Measurements from ENCODE around the gene CRABP2. TPM values are rescaled to one million over a fixed set of nuclear protein-coding genes. Genes with fewer than 3 reads are reported as not detected.
A peak's percentile ranks its signal among the peaks of the same experiment; 100 is the strongest.

The CRABP2 gene
- total and polyA plus RNA-seq, 2 of the 4 experiments (the other 2 are of a cell fraction) = 6.3 to 15.7 TPM

DNA sequence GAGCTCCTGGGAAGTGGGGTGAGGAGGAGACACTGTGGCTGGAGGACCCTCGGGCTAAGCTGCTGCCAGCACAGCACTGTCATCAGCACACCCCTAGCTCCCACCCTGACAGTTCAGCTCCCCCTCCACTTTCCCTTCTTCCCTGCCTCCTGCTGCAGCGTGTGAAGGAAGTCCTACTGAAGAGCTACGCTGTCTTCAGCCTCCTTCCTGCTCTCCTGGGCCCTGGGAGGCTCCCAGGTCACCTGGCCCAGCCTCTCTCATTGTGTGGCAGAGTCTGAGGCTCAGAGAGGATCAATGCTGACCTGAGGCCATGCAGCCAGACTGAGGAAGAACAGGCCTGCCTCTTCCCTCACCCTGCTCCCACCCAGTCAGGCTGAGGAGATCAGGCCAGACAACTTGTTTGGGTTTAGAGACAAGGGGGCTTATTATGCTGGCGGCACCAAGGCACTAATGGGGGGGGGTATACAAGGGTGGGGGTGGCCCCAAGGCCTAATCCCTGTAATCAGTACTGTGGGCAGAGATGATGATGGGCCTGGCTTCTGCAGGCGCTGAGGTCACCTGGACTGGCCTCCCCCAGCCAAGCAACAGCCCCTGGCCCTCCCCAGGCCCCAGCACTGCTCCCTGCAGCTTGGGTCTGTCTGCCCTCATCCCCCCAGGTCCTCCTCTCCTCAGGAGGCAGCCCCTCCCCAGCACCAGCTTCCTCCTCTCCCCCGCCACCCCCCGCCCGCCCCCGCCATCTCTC, 37.2 kb downstream of the CRABP2 start (continued):
- TF ChIP-seq MAZ (IDR thresholded peaks at IDR 0.05; ENCODE audit: borderline replicate concordance, low read depth, low read length) (no peak), CHD1 (IDR thresholded peaks at IDR 0.05; ENCODE audit: low read depth, low read length) (no peak)

DNA sequence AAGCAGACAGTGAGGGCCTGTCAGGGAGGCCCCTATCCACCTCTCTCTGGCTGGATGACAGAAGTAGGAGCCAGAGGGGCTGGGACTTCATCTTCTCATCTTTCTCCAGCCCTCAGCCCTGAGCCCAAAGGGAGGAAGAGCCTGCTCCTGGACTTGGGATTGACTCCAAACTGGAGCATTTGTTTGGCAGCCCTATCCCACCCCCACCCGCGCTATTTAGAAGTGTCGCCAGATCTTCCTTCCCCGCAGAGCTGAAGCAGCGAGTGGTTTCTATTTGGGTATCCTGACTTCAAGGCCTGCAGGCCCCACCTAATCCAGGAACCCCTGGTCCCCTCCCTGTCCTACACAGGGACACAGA, 37.8 kb downstream of the CRABP2 start:
- ATAC-seq (ENCODE audit: low read depth) (peak; percentile 1; the same call in 1 of the 2 replicates), DNase-seq (peak; percentile 25)
- no TSS peak for BruUV-seq (replicated peaks)
- TF ChIP-seq CEBPB (IDR thresholded peaks at IDR 0.05; ENCODE audit: low read depth, low read length) = no peak
- no peak for TF ChIP-seq RFX5 (IDR thresholded peaks at IDR 0.05; ENCODE audit: low read depth, low read length)
- TF ChIP-seq SMC3 (IDR thresholded peaks at IDR 0.05; ENCODE audit: low read depth, low read length) = no peak
- TF ChIP-seq, protein P1, sequence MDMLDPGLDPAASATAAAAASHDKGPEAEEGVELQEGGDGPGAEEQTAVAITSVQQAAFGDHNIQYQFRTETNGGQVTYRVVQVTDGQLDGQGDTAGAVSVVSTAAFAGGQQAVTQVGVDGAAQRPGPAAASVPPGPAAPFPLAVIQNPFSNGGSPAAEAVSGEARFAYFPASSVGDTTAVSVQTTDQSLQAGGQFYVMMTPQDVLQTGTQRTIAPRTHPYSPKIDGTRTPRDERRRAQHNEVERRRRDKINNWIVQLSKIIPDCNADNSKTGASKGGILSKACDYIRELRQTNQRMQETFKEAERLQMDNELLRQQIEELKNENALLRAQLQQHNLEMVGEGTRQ (IDR thresholded peaks at IDR 0.05; ENCODE audit: low read depth, low read length) = no peak
- no peak for TF ChIP-seq FOS (IDR thresholded peaks at IDR 0.05; ENCODE audit: low read depth, low read length)
- no peak for TF ChIP-seq ELK1 (IDR thresholded peaks at IDR 0.05; ENCODE audit: borderline replicate concordance, low read depth, low read length)
- no peak for TF ChIP-seq BHLHE40 (IDR thresholded peaks at IDR 0.05; ENCODE audit: low read depth, low read length)
- no peak for TF ChIP-seq CHD1 (IDR thresholded peaks at IDR 0.05; ENCODE audit: low read depth, low read length)
- TF ChIP-seq MAZ (IDR thresholded peaks at IDR 0.05; ENCODE audit: borderline replicate concordance, low read depth, low read length) = no peak
- Histone ChIP-seq H2AFZ (replicated peaks; ENCODE audit: low read length, poor library complexity) (peak overlapping the region; percentile 25), H3K9me1 (ENCODE audit: insufficient read depth, low read length) (peaks cover 26% of the 10 kb centered on the region), H3K27me3 (ENCODE audit: control insufficient read depth, insufficient read depth, low read length) (no peaks in the 10 kb centered on the region), H3K27ac (ENCODE audit: insufficient read depth, low read length) (peak overlapping the region; percentile 5; the same call in 1 of the 2 replicates), H3K36me3 (ENCODE audit: control insufficient read depth, insufficient read depth, low read length) (peaks cover 5% of the 10 kb centered on the region), H3K56ac (ENCODE audit: extremely low read depth, insufficient read depth, low read length) (no peak overlapping the region), H2BK5ac (ENCODE audit: low read depth, low read length, poor library complexity, severe bottlenecking) (no peak overlapping the region), H3K4me3 (ENCODE audit: insufficient read depth, low read depth, low read length) (no peak overlapping the region), H2BK15ac (ENCODE audit: low read depth, low read length) (peak overlapping the region; percentile 8; the same call in 1 of the 3 replicates), H3K4ac (ENCODE audit: low read depth, low read length) (peak overlapping the region; percentile 75), H4K20me1 (ENCODE audit: insufficient read depth, low read length) (no peaks in the 10 kb centered on the region; the same call in 1 of the 2 replicates), H3K4me2 (ENCODE audit: low read depth, low read length) (no peak overlapping the region), H2BK120ac (ENCODE audit: low read depth, low read length) (peak overlapping the region; percentile 50), H3K14ac (replicated peaks; ENCODE audit: low read depth, low read length) (peak overlapping the region; percentile 90), H3K9me3 (ENCODE audit: control insufficient read depth, insufficient read depth, low read length) (no peaks in the 10 kb centered on the region), H2BK20ac (ENCODE audit: low read depth, low read length) (peak overlapping the region; percentile 72; the same call in 1 of the 2 replicates), H3K9ac (ENCODE audit: low read depth, low read length) (no peak overlapping the region), H2AK5ac (ENCODE audit: low read depth, low read length) (peak overlapping the region; percentile 55), H3K23ac (ENCODE audit: low read depth, low read length) (0 out of 2 replicates have a peak overlapping the region, but pooled peaks have one; percentile 22), H3K18ac (ENCODE audit: low read depth, low read length) (peak overlapping the region; percentile 2; the same call in 1 of the 2 replicates), H4K5ac (ENCODE audit: low read depth, low read length) (peak overlapping the region; percentile 45), H2AK9ac (replicated peaks; ENCODE audit: low read depth, low read length, poor library complexity) (peak overlapping the region; percentile 63), H3K4me1 (ENCODE audit: control insufficient read depth, insufficient read depth, low read length) (peaks cover 41% of the 10 kb centered on the region), H3K79me1 (ENCODE audit: low read depth in 1 of 2, low read length in 2 of 2) (peaks cover 0 to 38% of the 10 kb centered on the region in 2 experiments; a peak in 2 of 4 replicates), H4K91ac (ENCODE audit: insufficient read depth, low read depth, low read length) (peak overlapping the region; percentile 40), H4K8ac (ENCODE audit: low read depth in 2 of 2, low read length in 2 of 2) (peak overlapping the region in 1 of 2 experiments; percentile 93; a peak in 3 of 4 replicates)
- no CpG with 5 or more reads among the region's 5 CpGs for WGBS, 2 experiments (ENCODE audit: extremely low coverage in 2 of 2, insufficient read length in 1 of 2)
- in situ Hi-C loops (cut with MboI; ENCODE audit: low sequenced_read_pairs) = no loop called here
- dilution Hi-C loops (cut with HindIII; ENCODE audit: low sequenced_read_pairs, unreplicated experiment) = no loop called here
- POLR2A ChIA-PET (ENCODE audit: unreplicated experiment) = no interaction called here
- CTCF ChIA-PET = no interaction called here
- intact Hi-C loops (cut with micrococcal nuclease) = no loop called here
